K562 (cell line): ENCODE data around the gene HS3ST2. TPM values are rescaled to one million over a fixed set of nuclear protein-coding genes. Genes with fewer than 3 reads are reported as not detected.

ENCODE experiments used
- ATAC-seq: fragments of 200-7000 bp; cut with Tn5 transposase; 3 replicates; pipeline ENCODE4 v1.9.1; 2020; ENCODE audit warnings: moderate library complexity
- BruUV-seq: library from RNA; stranded (reverse); fragments of 400-500 nt; replicated peaks from 2 replicates; lab custom pipeline; 2021; lab: Mats Ljungman, UMichigan
- CTCF ChIA-PET: fragments of 300-600 bp; formaldehyde crosslinking; extraction: SDS; loops from one replicate; lab custom pipeline; 2021; ENCODE audit warnings: low intra/inter-chr PET ratio; lab: Yijun Ruan, JAX
- POLR2A ChIA-PET: fragments of 300-600, 350-650 bp; sonication (Branson Sonifier 250); formaldehyde crosslinking; extraction: SDS; loops from one replicate; lab custom pipeline; 2021; ENCODE audit warnings: antibody characterized with exemption, inconsistent platforms; lab: Yijun Ruan, JAX
- DNase-seq, 4 experiments: peaks; one replicate each; pipeline versions ENCODE4 v3.0.0 to v3.0.0-alpha.2; 2011 to 2018; ENCODE audit warnings: low spot score in 3 of 4, mixed read lengths in 3 of 4; ENCODE audit errors: extremely low read depth in 1 of 4
- FAIRE-seq: peaks from 2 replicates; lab custom pipeline; 2011; peaks lifted over from hg19 to GRCh38; lab: Jason Lieb, UNC
- H2AFZ ChIP-seq: 2 replicates; pipeline ENCODE4 v1.6.0; 2011; ENCODE audit warnings: low read depth, low read length, control low read depth, inconsistent platforms
- H3K27ac ChIP-seq: fragments of 200-600 bp; 3 replicates; pipeline ENCODE4 v1.8.0; 2011; ENCODE audit warnings: low read depth, mild to moderate bottlenecking, control low read depth, inconsistent platforms, low read length, moderate library complexity, mixed read lengths; ENCODE audit errors: extremely low read depth
- H3K27me3 ChIP-seq, 2 experiments: fragments of 300-600 bp in 1 of 2; 2 replicates in 1 of 2; 3 replicates in 1 of 2; pipeline versions ENCODE4 v1.6.0 to v1.8.0; 2011; ENCODE audit warnings: inconsistent platforms in 2 of 2, low read length in 2 of 2, mild to moderate bottlenecking in 1 of 2, mixed read lengths in 1 of 2, moderate library complexity in 1 of 2; ENCODE audit not compliant: control insufficient read depth in 2 of 2, insufficient read depth in 2 of 2
- H3K36me3 ChIP-seq: fragments of 300-600 bp; 3 replicates; pipeline ENCODE4 v1.8.0; 2011; ENCODE audit warnings: mild to moderate bottlenecking, low read length, inconsistent platforms; ENCODE audit not compliant: control insufficient read depth, insufficient read depth
- H3K4me1 ChIP-seq, 2 experiments: fragments of 200-600 bp in 1 of 2; replicated peaks in 1 of 2; 2 replicates in 1 of 2; 3 replicates in 1 of 2; pipeline versions ENCODE4 v1.5.1 to v1.8.0; 2011; ENCODE audit warnings: inconsistent platforms in 2 of 2, low read length in 2 of 2, mild to moderate bottlenecking in 1 of 2, mixed read lengths in 1 of 2, moderate library complexity in 1 of 2; ENCODE audit not compliant: control insufficient read depth in 2 of 2, insufficient read depth in 2 of 2
- H3K4me2 ChIP-seq: 2 replicates; pipeline ENCODE4 v1.6.1; 2011; ENCODE audit warnings: low read length, control low read depth, inconsistent platforms, mixed read lengths; ENCODE audit not compliant: insufficient read depth
- H3K4me3 ChIP-seq: fragments of 200-600 bp; sonication (generic), shearing (Covaris generic); 2 replicates; pipeline ENCODE4 v1.5.1; 2016; ENCODE audit warnings: control low read depth, inconsistent platforms
- H3K79me2 ChIP-seq: fragments of 200-600 bp; 3 replicates; pipeline ENCODE4 v1.8.0; 2011; ENCODE audit warnings: low read length, inconsistent platforms; ENCODE audit not compliant: control insufficient read depth, insufficient read depth
- H3K9ac ChIP-seq, 2 experiments: 2 replicates each; pipeline versions ENCODE4 v1.6.0 to v1.6.1; 2011; ENCODE audit warnings: low read depth in 2 of 2, low read length in 2 of 2, control low read depth in 1 of 2, inconsistent platforms in 1 of 2, mild to moderate bottlenecking in 1 of 2, mixed read lengths in 1 of 2; ENCODE audit not compliant: insufficient read depth in 1 of 2
- H3K9me1 ChIP-seq: one replicate; pipeline ENCODE4 v1.6.0; 2011; ENCODE audit warnings: inconsistent platforms, mild to moderate bottlenecking, low read length, moderate library complexity; ENCODE audit not compliant: control insufficient read depth, insufficient read depth
- H3K9me3 ChIP-seq: replicated peaks from 2 replicates; pipeline ENCODE4 v1.5.1; 2011; ENCODE audit warnings: low read depth, low read length, inconsistent platforms; ENCODE audit not compliant: control insufficient read depth, insufficient read depth
- H4K20me1 ChIP-seq: replicated peaks from 2 replicates; pipeline ENCODE4 v1.6.1; 2011; ENCODE audit warnings: low read length, inconsistent platforms, mixed read lengths; ENCODE audit not compliant: control insufficient read depth, insufficient read depth
- CBX2 ChIP-seq: fragments of 200-600 bp; sonication (generic); IDR thresholded peaks from one replicate; pipeline ENCODE4 v1.6.1; 2012; ENCODE audit warnings: mild to moderate bottlenecking, low read length, inconsistent platforms; ENCODE audit not compliant: insufficient read depth, poor library complexity, severe bottlenecking
- CEBPB ChIP-seq: fragments of 450-650 bp; IDR thresholded peaks from 2 replicates; pipeline ENCODE4 v1.6.1; 2016; ENCODE audit warnings: missing genetic modification characterization, missing compliant biosample characterization
- E2F8 ChIP-seq: fragments of 450-650 bp; IDR thresholded peaks from 2 replicates; pipeline ENCODE4 v1.7.1; 2018; ENCODE audit warnings: mild to moderate bottlenecking, low read depth; ENCODE audit not compliant: partially characterized antibody
- HSF4 ChIP-seq: fragments of 250-450 bp; sonication (Bioruptor Pico); IDR thresholded peaks from 2 replicates; pipeline ENCODE4 v2.1.2; 2022; ENCODE audit warnings: mild to moderate bottlenecking, moderate library complexity, borderline replicate concordance
- NFYB ChIP-seq: IDR thresholded peaks from 2 replicates; pipeline ENCODE4 v1.6.1; 2011; ENCODE audit warnings: mild to moderate bottlenecking, moderate library complexity; ENCODE audit not compliant: insufficient read length; ENCODE audit errors: extremely low read depth
- SAFB ChIP-seq: fragments of 200-400 bp; formaldehyde crosslinking; IDR thresholded peaks from 2 replicates; pipeline ENCODE4 v1.6.1; 2017; ENCODE audit warnings: low read depth, low read length, borderline replicate concordance
- THAP7 ChIP-seq: fragments of 250-450 bp; sonication (Bioruptor Pico); IDR thresholded peaks from 2 replicates; pipeline ENCODE4 v1.5.0; 2021
- ZNF511 ChIP-seq: sonication (generic); formaldehyde crosslinking; IDR thresholded peaks from 2 replicates; pipeline ENCODE4 v1.8.0; 2022; ENCODE audit warnings: mild to moderate bottlenecking, missing genetic modification reagents
- ZNF766 ChIP-seq: fragments of 200-800 bp; sonication (Bioruptor generic); conservative IDR thresholded peaks from 2 replicates; pipeline ENCODE4 v1.6.1; 2016; ENCODE audit warnings: missing genetic modification characterization, missing compliant biosample characterization
- in situ Hi-C: fragments of 300-500 bp; cut with MboI; formaldehyde crosslinking; loops from 4 replicates; pipeline ENCODE4 v1.15.0; 2018; ENCODE audit warnings: inconsistent platforms, mixed read lengths
- intact Hi-C: fragments of 100-400 bp; cut with micrococcal nuclease; formaldehyde crosslinking; loops from 2 replicates; pipeline ENCODE4 v1.14.2; 2022
- polyA plus RNA-seq, 8 experiments: library from polyadenylated mRNA; depleted of rRNA in 4 of 8; stranded (reverse) in 5 of 8; unstranded in 3 of 8; fragments of >200 nt; fragmentation: Nextera tagmentation in 2 of 8; fragmentation: Illumina TruSeq in 1 of 8; extraction: Ambion mirVana in 2 of 8; extraction: Trizol in 1 of 8; gene quantifications; 2 replicates each; pipeline versions ENCODE4 v1.2.1 to v1.2.3, GENCODE V29; 2011 to 2014; ENCODE audit warnings: inconsistent platforms in 1 of 8, missing spikeins in 1 of 8
- total RNA-seq, 7 experiments: library from RNA; depleted of rRNA in 6 of 7; stranded (reverse); fragments of >200 nt in 6 of 7; fragmentation: Illumina TruSeq in 2 of 7; extraction: Trizol in 2 of 7; gene quantifications; 2 replicates each; pipeline versions ENCODE4 v1.2.1 to v1.2.3, GENCODE V29; 2011 to 2021; ENCODE audit warnings: low replicate concordance in 1 of 7

Gene HS3ST2
- total and polyA plus RNA-seq, 9 of the 15 experiments (the other 6 are each of a cell fraction or from before 2014, with no cell fraction given): not detected

GRCh38 chr16:22861580-22861979, 47.6 kb downstream of the HS3ST2 start (continued):
- TF ChIP-seq ZNF511 (CRISPR knock-in tag) (no peak), ZNF766 (CRISPR knock-in tag) (no peak), THAP7 (CRISPR knock-in tag) (no peak)

GRCh38 chr16:22862046-22862445, 48.1 kb downstream of the HS3ST2 start:
- FAIRE-seq (no peak), ATAC-seq (no peak), DNase-seq (no peak)
- Histone ChIP-seq H3K4me1 (no peaks in the 10 kb centered on the region), H3K79me2 (no peaks in the 10 kb centered on the region), H4K20me1 (no peaks in the 10 kb centered on the region), H3K9me1 (no peaks in the 10 kb centered on the region), H3K4me3 (no peak overlapping the region), H3K27ac (no peak overlapping the region), H3K9ac (no peak overlapping the region), H3K4me2 (no peak overlapping the region), H3K36me3 (no peaks in the 10 kb centered on the region), H2AFZ (no peak overlapping the region), H3K9me3 (no peaks in the 10 kb centered on the region), H3K27me3 (peaks cover 0 to 3% of the 10 kb centered on the region in 2 experiments; a peak in 1 of 5 replicates)
- intact Hi-C loops: no loop called here
- in situ Hi-C loops: no loop called here
- ChIA-PET POLR2A (no interaction called here), CTCF (no interaction called here)
- TF ChIP-seq NFYB: no peak
- no peak for TF ChIP-seq E2F8
- no peak for TF ChIP-seq CEBPB (tag)
- TF ChIP-seq SAFB: no peak
- no peak for TF ChIP-seq CBX2
- no peak for TF ChIP-seq HSF4 (CRISPR knock-in tag)
- BruUV-seq: no TSS peak
